Thyroid gland (tissue), 4 donors: ENCODE data around the gene PACSIN1. TPM values are rescaled to one million over a fixed set of nuclear protein-coding genes. Genes with fewer than 3 reads are reported as not detected.

ENCODE experiments used
- DNase-seq, 2 donors: peaks; one replicate each; pipeline ENCODE4 v3.0.0-alpha.2; 2019
- H3K27ac ChIP-seq, 3 donors: fragments of 200-600 bp; sonication (generic); 1 replicate in 2 of 3; 2 replicates in 1 of 3; pipeline ENCODE4 v1.5.1; 2016 to 2019; ENCODE audit warnings: mild to moderate bottlenecking in 1 of 3, moderate library complexity in 1 of 3
- H3K27me3 ChIP-seq: fragments of 200-600 bp; sonication (generic); one replicate; pipeline ENCODE4 v1.5.1; 2019
- H3K36me3 ChIP-seq, 2 donors: fragments of 200-600 bp; sonication (generic); one replicate each; pipeline ENCODE4 v1.5.1; 2016 to 2019
- H3K4me1 ChIP-seq, 2 donors: fragments of 200-600 bp; sonication (generic); one replicate each; pipeline ENCODE4 v1.5.1; 2017 to 2019
- H3K4me3 ChIP-seq, 3 donors: fragments of 200-600 bp; sonication (generic); replicated peaks in 1 of 3; 1 replicate in 2 of 3; 2 replicates in 1 of 3; pipeline ENCODE4 v1.5.1; 2016; ENCODE audit warnings: mild to moderate bottlenecking in 1 of 3
- H3K9me3 ChIP-seq: fragments of 200-600 bp; sonication (generic); one replicate; pipeline ENCODE4 v1.5.1; 2017
- POLR2A ChIP-seq, 2 donors: fragments of 450-650 bp; IDR thresholded peaks; one replicate each; pipeline ENCODE4 v1.6.1; 2017; ENCODE audit warnings: antibody characterized with exemption in 2 of 2, mild to moderate bottlenecking in 2 of 2, moderate library complexity in 1 of 2
- WGBS, 2 donors: methylation state at CpG; one replicate each; pipeline ENCODE4 v1.1.5; 2017; 5-methylcytosine and 5-hydroxymethylcytosine counted together
- intact Hi-C: fragments of 100-400 bp; cut with DNase I; formaldehyde crosslinking; loops from one replicate; pipeline ENCODE4 v1.15.1; 2023
- total RNA-seq, 4 donors: library from RNA; depleted of rRNA; stranded (reverse); fragments of >200 nt; gene quantifications; one replicate each; pipeline ENCODE4 v1.2.3, GENCODE V29; 2016
- TF ChIP-seq, protein P1 (sequence below), 6 experiments: fragments of 200-600 bp in 3 of 6; fragments of 450-650 bp in 3 of 6; sonication (generic) in 3 of 6; IDR thresholded peaks; one replicate each; pipeline ENCODE4 v1.5.1; 2016 to 2019; ENCODE audit warnings: antibody characterized with exemption in 6 of 6, mild to moderate bottlenecking in 2 of 6, inconsistent platforms in 1 of 6, moderate library complexity in 1 of 6

The PACSIN1 gene
- total RNA-seq, 4 donors from 2014 or later, result 0.11 TPM; not detected in 3

DNA sequence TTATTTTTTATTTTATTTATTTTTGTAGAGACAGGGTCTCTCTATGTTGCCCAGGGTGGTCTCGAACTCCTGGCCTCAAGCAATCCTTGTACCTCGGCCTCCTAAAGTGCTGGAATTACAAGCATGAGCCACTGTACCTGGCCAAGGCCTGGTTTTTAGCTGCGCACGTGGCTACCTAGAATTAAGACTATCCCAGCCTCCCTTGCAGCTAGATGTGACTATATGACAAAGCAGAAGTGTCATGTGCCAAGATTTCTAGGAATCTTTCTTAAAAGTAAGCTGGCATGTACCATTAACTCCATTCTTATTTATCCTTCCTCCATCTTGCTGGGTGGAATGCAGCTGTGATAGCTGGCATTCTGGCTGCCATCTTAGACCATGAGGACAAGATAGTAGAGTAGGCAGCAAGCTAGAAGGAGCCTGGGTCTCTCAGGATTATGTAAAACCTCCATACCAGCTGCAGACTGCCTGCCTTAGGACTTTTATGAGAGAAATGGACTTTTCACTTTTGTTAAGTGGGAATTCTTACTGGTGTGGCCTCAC lies 92.4 kb downstream of the PACSIN1 start:
- WGBS, 2 donors, result 90 to 92% methylated on average over 4 of the region's 4 CpGs

DNA sequence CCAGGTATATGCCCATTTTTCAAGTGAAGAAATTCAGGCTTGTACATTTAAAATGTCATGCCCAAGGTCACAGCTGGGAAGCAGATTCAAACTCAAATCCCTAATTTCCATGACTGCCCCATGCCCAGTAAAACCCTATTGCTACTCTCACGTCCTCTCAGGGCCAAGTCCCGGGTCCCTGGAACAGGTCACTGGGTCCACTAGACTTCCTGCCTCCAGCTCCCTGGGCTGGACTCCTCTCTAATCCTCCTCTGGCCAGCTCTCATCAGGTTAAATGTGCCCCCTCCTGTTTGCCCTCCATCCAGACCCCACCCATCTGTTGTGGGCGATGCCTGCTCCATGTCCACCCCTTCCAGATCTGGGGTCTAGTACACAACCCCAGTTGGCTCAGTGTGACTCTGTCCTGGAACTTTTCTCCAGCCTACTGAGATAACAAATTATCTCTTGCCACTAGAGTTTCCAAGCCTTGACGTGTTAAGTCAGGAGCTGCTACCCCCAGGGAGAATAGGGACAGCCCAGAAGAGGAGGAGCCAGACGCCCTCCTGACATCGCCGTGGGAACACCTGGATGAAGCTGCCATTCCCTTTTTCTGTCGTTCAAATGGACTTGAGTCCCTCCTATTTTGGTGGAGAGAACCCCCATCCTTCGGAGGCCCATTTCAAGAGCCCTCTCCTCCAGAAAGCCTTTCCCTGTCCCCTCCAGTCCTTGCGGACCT lies 93.9 kb downstream of the PACSIN1 start:
- Histone ChIP-seq H3K4me3 (no peak overlapping the region), H3K27ac (no peak overlapping the region), H3K27me3 (no peaks in the 10 kb centered on the region), H3K36me3 (no peaks in the 10 kb centered on the region), H3K4me1 (no peaks in the 10 kb centered on the region), H3K9me3 (no peaks in the 10 kb centered on the region)
- WGBS, 2 donors, result 75 to 76% methylated on average over 10 of the region's 10 CpGs
- intact Hi-C loops, result no loop called here
- TF ChIP-seq POLR2A (IDR thresholded peaks at IDR 0.05), result no peak
- TF ChIP-seq, protein P1, sequence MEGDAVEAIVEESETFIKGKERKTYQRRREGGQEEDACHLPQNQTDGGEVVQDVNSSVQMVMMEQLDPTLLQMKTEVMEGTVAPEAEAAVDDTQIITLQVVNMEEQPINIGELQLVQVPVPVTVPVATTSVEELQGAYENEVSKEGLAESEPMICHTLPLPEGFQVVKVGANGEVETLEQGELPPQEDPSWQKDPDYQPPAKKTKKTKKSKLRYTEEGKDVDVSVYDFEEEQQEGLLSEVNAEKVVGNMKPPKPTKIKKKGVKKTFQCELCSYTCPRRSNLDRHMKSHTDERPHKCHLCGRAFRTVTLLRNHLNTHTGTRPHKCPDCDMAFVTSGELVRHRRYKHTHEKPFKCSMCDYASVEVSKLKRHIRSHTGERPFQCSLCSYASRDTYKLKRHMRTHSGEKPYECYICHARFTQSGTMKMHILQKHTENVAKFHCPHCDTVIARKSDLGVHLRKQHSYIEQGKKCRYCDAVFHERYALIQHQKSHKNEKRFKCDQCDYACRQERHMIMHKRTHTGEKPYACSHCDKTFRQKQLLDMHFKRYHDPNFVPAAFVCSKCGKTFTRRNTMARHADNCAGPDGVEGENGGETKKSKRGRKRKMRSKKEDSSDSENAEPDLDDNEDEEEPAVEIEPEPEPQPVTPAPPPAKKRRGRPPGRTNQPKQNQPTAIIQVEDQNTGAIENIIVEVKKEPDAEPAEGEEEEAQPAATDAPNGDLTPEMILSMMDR (IDR thresholded peaks at IDR 0.05), result no peak
- DNase-seq, result no peak

More for the DNA sequence above, 92.4 kb downstream of the PACSIN1 start:
- H3K27me3 ChIP-seq, result no peaks in the 10 kb centered on the region
- H3K4me3 ChIP-seq, result no peak overlapping the region
- intact Hi-C loops, result no loop called here
- TF ChIP-seq POLR2A (IDR thresholded peaks at IDR 0.05), result no peak
- TF ChIP-seq, protein P1 (IDR thresholded peaks at IDR 0.05), result no peak
- no peak overlapping the region for H3K27ac ChIP-seq
- H3K36me3 ChIP-seq, result no peaks in the 10 kb centered on the region
- DNase-seq, result no peak
- H3K9me3 ChIP-seq, result no peaks in the 10 kb centered on the region
- peaks cover 0 to 3% of the 10 kb centered on the region in 2 donors for H3K4me1 ChIP-seq

DNA sequence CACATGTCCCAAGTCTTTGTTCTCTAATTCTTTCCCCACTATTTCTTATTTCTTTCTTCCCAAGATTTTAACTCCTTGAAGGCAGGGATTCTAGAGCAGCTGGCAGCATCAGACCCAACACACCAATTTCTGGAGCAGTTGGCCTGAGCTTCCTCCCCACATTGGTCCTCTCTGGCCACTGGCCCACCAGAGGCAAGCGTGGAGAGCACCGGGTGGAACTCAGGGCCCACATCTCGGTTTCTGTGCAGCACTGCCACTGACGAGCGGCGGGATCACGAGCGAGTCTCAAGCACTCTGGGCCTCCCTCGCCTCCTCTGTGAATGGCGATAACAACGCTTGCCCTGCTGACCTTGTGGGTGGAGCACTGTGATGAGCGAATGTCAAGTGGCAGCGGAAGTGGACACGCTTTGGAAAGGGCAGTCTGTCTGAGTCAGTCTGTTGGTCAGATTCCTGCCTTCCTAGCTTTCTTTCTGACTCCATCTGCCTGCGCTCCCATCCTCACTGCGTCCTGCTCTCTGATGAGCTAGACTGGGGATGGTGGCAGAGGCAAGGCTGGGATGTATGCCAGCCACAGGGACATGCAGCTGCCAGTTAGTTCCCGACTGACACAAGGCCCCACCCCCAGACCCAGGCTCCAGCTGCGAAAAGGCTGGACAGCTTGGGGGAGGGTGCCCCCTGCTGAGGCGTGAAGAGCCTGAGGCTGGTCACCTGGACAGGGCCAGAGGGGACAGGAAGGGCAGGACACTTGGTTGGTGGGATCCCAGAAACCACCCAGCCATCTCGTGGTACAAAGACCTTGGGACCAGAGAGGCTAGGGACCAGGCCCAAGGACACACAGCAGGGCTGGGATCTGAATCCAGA lies 94.7 kb downstream of the PACSIN1 start:
- H3K9me3 ChIP-seq, result no peaks in the 10 kb centered on the region
- H3K4me1 ChIP-seq, result no peaks in the 10 kb centered on the region
- no peaks in the 10 kb centered on the region for H3K36me3 ChIP-seq
- no peaks in the 10 kb centered on the region for H3K27me3 ChIP-seq
- WGBS, 2 donors, result 66% methylated on average over 14 to 18 of the region's 20 CpGs
- TF ChIP-seq, protein P1 (IDR thresholded peaks at IDR 0.05), result peak in 1 of 6 experiments; percentile 4
- no peak for TF ChIP-seq POLR2A (IDR thresholded peaks at IDR 0.05)
- intact Hi-C loops, result no loop called here
- no peak overlapping the region for H3K27ac ChIP-seq
- no peak overlapping the region for H3K4me3 ChIP-seq
- DNase-seq, result no peak

DNA sequence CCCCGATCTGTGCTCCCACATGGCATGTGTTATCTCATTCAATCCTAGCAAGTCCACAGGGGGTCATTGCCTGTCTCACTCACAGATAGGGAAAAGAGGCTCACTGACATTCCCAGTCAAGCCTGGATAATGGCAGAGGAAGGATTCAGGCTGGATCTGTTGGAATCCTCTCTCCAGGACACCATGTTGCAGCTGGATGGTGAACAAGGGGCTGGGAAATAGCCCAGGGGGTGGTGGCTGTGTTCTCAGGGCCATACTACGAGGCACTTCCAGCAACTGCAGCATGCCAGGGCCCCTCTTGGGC lies 95.3 kb downstream of the PACSIN1 start:
- no peaks in the 10 kb centered on the region for H3K9me3 ChIP-seq
- no peaks in the 10 kb centered on the region for H3K27me3 ChIP-seq
- H3K4me3 ChIP-seq, result no peak overlapping the region
- no peaks in the 10 kb centered on the region for H3K36me3 ChIP-seq
- DNase-seq, result no peak
- intact Hi-C loops, result no loop called here
- H3K4me1 ChIP-seq, result no peaks in the 10 kb centered on the region
- 88 to 100% methylated on average over 1 to 2 of the region's 2 CpGs for WGBS, 2 donors
- H3K27ac ChIP-seq, result no peak overlapping the region
- TF ChIP-seq, protein P1 (IDR thresholded peaks at IDR 0.05), result no peak
- no peak for TF ChIP-seq POLR2A (IDR thresholded peaks at IDR 0.05)

DNA sequence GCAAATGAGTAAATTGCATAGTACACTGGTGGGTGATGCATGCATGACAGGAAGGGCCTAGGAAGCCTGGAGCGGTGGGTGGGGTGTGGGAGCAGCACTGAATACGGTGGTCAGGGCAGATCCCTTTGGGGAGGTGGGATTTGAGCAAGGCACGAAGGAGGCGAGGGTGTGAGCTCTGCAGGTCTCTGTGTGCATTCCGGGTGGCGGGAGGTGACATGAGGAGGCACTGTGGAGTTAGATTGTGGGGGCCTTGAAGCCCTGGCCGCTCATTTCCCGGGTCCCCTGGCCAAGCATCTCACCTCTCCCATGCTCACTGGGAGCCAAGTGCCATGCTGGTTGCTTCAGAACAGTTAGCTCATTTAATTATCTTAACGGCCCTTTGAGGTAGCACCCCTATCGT lies 96.5 kb downstream of the PACSIN1 start:
- H3K4me1 ChIP-seq, result no peaks in the 10 kb centered on the region
- TF ChIP-seq POLR2A (IDR thresholded peaks at IDR 0.05), result no peak
- TF ChIP-seq, protein P1 (IDR thresholded peaks at IDR 0.05), result no peak
- intact Hi-C loops, result no loop called here
- no peaks in the 10 kb centered on the region for H3K27me3 ChIP-seq
- no peaks in the 10 kb centered on the region for H3K9me3 ChIP-seq
- H3K4me3 ChIP-seq, result no peak overlapping the region
- 90 to 94% methylated on average over 10 of the region's 10 CpGs for WGBS, 2 donors
- no peak for DNase-seq
- no peaks in the 10 kb centered on the region for H3K36me3 ChIP-seq
- H3K27ac ChIP-seq, result no peak overlapping the region
